Ureter (tissue), 1 donor: ENCODE results near the gene FBXL2. TPM values are rescaled to one million over a fixed set of nuclear protein-coding genes. Genes with fewer than 3 reads are reported as not detected.
"Not testable (repeated sequence)": the region's sequence is repeated elsewhere in the genome, so short reads cannot be mapped to it uniquely, and the experiment has no call there.

Source experiments
- DNase-seq: peaks from one replicate; pipeline ENCODE4 v3.0.0-alpha.2; 2020; ENCODE audit warnings: low spot score
- total RNA-seq: library from RNA; stranded (reverse); gene quantifications from one replicate; pipeline ENCODE4 v1.2.4, GENCODE V29; 2023
- donor health status: DM: yes; HTN: yes; CAD: no.

FBXL2 gene
- total RNA-seq, 1 donor from 2014 or later: 17.8 TPM

GRCh38 chr3:33429306-33429705 is 152.1 kb downstream of the FBXL2 start:
- not testable (repeated sequence) for DNase-seq

GRCh38 chr3:33430061-33430460 is 152.8 kb downstream of the FBXL2 start:
- no peak for DNase-seq

- DNase-seq: no peak
Measured at GRCh38 chr3:33430571-33430970, 153.3 kb downstream of the FBXL2 start.

GRCh38 chr3:33433843-33434242 is 156.6 kb downstream of the FBXL2 start:
- DNase-seq: no peak

Other genes starting within 250 kb of the FBXL2 start
- 66.5 TPM for gene GLB1, start 180.3 kb upstream of the FBXL2 start, total RNA-seq
- gene TMPPE, start 180.3 kb upstream of the FBXL2 start, total RNA-seq: 13.4 TPM
- gene CRTAP, start 163.4 kb upstream of the FBXL2 start, total RNA-seq: 167 TPM
- 2.1 TPM for gene SUSD5, start 58.6 kb upstream of the FBXL2 start, total RNA-seq
- gene UBP1, start 163.0 kb downstream of the FBXL2 start, total RNA-seq: 73.7 TPM